ENCODE results near the gene IL6ST. TPM values are rescaled to one million over a fixed set of nuclear protein-coding genes. Genes with fewer than 3 reads are reported as not detected.

IL6ST gene
- total and polyA plus RNA-seq, 2 experiments from 2014 or later = 47.2 to 47.7 TPM

- DNase-seq (ENCODE audit: low read depth in 1 of 2, low spot score in 1 of 2) = no peak
- H3K4me3 ChIP-seq = no peak overlapping the region
These were observed 79.0 kb downstream of the IL6ST start for GRCh38 chr5:55915783-55916182.

GRCh38 chr5:55914971-55915370, 79.8 kb downstream of the IL6ST start:
- no peaks in the 10 kb centered on the region for H3K27me3 ChIP-seq
- no peak overlapping the region for H3K27ac ChIP-seq
- peaks cover 7% of the 10 kb centered on the region for H3K4me1 ChIP-seq (ENCODE audit: low read depth)
- no peak for TF ChIP-seq CTCF (IDR thresholded peaks at IDR 0.05; ENCODE audit: low read depth, low read length)
- no peak for DNase-seq (ENCODE audit: low read depth in 1 of 2, low spot score in 1 of 2)
- H3K36me3 ChIP-seq = no peaks in the 10 kb centered on the region
- H3K9me3 ChIP-seq (ENCODE audit: low read depth) = no peaks in the 10 kb centered on the region
- no peak overlapping the region for H3K4me3 ChIP-seq

More at GRCh38 chr5:55915783-55916182, 79.0 kb downstream of the IL6ST start:
- Histone ChIP-seq H3K27me3 (no peaks in the 10 kb centered on the region), H3K9me3 (ENCODE audit: low read depth) (no peaks in the 10 kb centered on the region), H3K4me1 (ENCODE audit: low read depth) (peaks cover 7% of the 10 kb centered on the region), H3K27ac (no peak overlapping the region), H3K36me3 (no peaks in the 10 kb centered on the region)
- TF ChIP-seq CTCF (IDR thresholded peaks at IDR 0.05; ENCODE audit: low read depth, low read length) = no peak

- no peak for TF ChIP-seq CTCF (IDR thresholded peaks at IDR 0.05; ENCODE audit: low read depth, low read length)
- Histone ChIP-seq H3K27ac (no peak overlapping the region), H3K36me3 (no peaks in the 10 kb centered on the region), H3K4me1 (ENCODE audit: low read depth) (peaks cover 7% of the 10 kb centered on the region), H3K27me3 (no peaks in the 10 kb centered on the region), H3K9me3 (ENCODE audit: low read depth) (no peaks in the 10 kb centered on the region), H3K4me3 (no peak overlapping the region)
- no peak for DNase-seq (ENCODE audit: low read depth in 1 of 2, low spot score in 1 of 2)
These were observed 81.0 kb downstream of the IL6ST start for GRCh38 chr5:55913466-55914413.

- peak; percentile 16 for TF ChIP-seq CTCF (IDR thresholded peaks at IDR 0.05; ENCODE audit: low read depth, low read length)
- H3K9me3 ChIP-seq (ENCODE audit: low read depth) = no peaks in the 10 kb centered on the region
- no peak overlapping the region for H3K4me3 ChIP-seq
- H3K4me1 ChIP-seq (ENCODE audit: low read depth) = no peaks in the 10 kb centered on the region
- peak in 1 of 2 donors; percentile 74 for DNase-seq (ENCODE audit: low read depth in 1 of 2, low spot score in 1 of 2)
- H3K27me3 ChIP-seq = no peaks in the 10 kb centered on the region
- no peaks in the 10 kb centered on the region for H3K36me3 ChIP-seq
- H3K27ac ChIP-seq = no peak overlapping the region
These were observed 82.7 kb downstream of the IL6ST start for GRCh38 chr5:55911784-55912653.

DNA sequence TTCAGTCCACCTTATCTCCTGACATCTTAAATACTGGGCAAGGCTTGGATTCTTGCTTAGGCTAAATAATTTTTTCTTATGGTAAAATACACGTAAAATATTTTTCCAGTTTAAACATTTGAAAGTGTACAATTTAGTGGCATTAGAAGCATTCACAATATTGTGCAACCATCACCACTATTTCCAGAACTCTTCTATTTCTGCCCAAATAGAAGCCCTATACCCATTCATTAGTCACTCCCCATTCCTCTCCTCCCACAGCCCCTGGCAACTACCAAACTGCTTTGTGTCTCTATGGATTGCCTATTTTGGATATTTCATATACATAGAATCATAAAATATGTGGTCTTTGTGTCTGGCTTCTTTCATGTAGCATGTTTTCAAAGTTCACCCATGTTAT, 86.0 kb downstream of the IL6ST start:
- Histone ChIP-seq H3K4me1 (ENCODE audit: low read depth) (no peaks in the 10 kb centered on the region), H3K27ac (no peak overlapping the region), H3K27me3 (no peaks in the 10 kb centered on the region), H3K9me3 (ENCODE audit: low read depth) (no peaks in the 10 kb centered on the region), H3K4me3 (no peak overlapping the region), H3K36me3 (no peaks in the 10 kb centered on the region)
- no peak for DNase-seq (ENCODE audit: low read depth in 1 of 2, low spot score in 1 of 2)
- no peak for TF ChIP-seq CTCF (IDR thresholded peaks at IDR 0.05; ENCODE audit: low read depth, low read length)
